Endothelial cell of hepatic sinusoid (primary cell): ENCODE results near the gene SIK3.
"Not testable (repeated sequence)": the region's sequence is repeated elsewhere in the genome, so short reads cannot be mapped to it uniquely, and the experiment has no call there.

Experiments
- in situ Hi-C: cut with HindIII; loops from 2 replicates; pipeline ENCODE4 v1.10.0; 2017; ENCODE audit warnings: low sequenced_read_pairs

SIK3 gene

DNA sequence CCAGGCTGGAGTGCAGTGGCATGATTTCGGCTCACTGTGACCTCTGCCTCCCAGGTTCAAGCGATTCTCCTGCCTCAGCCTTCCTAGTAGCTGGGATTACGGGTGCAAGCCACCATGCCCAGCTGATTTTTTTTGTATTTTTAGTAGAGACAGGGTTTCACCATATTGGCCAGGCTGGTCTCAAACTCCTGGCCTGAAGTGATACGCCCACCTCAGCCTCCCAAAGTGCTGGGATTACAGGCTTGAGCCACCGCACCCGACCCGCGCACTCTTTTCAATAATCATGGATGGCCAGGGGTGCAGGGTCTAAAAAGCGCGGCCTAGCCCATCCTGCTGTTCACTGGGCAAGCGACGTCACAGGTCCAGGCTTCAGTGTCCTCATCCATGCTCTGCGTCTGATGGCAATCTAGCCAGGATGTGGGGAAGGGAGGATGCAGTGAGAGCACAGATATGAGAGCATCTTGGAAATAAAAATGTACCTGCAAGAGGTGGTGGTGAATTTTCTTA is 263.6 kb downstream of the SIK3 start:
- in situ Hi-C loops, result not testable (repeated sequence)

DNA sequence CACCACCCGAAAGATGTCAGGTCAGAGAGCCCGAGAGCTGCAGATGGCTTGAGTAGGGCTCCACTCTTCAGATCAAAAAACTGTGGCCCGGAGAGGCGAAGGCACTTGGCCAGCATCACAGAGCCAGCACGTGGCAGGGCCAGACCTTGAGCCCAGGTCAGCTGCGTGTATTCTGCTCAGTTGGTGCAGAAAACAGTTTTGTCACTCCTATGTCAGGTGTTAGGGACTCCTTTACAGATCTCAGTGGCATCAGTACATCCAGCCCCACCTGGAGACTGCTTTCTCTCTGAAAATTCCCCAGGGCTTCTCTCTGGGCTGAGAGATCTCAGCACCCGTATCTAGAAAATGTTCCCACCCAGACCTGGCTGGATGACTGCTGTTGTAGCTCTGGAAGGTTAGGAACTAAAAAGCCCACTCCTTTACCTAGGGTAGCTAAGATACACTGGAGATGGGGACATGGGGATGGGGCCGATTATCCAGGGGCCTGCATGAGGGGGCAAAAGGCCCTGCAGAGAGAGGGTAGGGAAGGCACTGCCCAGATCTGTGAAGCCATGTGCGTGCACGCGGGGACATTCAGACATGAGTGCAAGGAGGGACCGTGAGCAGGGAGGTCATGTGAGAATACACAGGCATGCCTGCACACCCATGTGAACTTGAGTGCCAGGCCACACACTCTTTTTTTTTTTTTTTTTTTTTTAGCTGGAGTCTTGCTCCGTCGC is 264.3 kb downstream of the SIK3 start:
- in situ Hi-C loops, result no loop called here

GRCh38 chr11:116833491-116833815 is 264.8 kb downstream of the SIK3 start:
- in situ Hi-C loops, result no loop called here

DNA sequence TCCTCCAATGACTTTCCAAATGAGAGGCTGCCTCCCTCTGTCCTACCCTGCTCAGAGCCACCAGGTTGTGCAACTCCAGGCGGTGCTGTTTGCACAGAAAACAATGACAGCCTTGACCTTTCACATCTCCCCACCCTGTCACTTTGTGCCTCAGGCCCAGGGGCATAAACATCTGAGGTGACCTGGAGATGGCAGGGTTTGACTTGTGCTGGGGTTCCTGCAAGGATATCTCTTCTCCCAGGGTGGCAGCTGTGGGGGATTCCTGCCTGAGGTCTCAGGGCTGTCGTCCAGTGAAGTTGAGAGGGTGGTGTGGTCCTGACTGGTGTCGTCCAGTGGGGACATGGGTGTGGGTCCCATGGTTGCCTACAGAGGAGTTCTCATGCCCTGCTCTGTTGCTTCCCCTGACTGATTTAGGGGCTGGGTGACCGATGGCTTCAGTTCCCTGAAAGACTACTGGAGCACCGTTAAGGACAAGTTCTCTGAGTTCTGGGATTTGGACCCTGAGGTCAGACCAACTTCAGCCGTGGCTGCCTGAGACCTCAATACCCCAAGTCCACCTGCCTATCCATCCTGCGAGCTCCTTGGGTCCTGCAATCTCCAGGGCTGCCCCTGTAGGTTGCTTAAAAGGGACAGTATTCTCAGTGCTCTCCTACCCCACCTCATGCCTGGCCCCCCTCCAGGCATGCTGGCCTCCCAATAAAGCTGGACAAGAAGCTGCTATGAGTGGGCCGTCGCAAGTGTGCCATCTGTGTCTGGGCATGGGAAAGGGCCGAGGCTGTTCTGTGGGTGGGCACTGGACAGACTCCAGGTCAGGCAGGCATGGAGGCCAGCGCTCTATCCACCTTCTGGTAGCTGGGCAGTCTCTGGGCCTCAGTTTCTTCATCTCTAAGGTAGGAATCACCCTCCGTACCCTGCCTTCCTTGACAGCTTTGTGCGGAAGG is 265.6 kb downstream of the SIK3 start:
- in situ Hi-C loops, result no loop called here

- in situ Hi-C loops, result no loop called here
Observed at GRCh38 chr11:116831790-116832349, 266.4 kb downstream of the SIK3 start.

DNA sequence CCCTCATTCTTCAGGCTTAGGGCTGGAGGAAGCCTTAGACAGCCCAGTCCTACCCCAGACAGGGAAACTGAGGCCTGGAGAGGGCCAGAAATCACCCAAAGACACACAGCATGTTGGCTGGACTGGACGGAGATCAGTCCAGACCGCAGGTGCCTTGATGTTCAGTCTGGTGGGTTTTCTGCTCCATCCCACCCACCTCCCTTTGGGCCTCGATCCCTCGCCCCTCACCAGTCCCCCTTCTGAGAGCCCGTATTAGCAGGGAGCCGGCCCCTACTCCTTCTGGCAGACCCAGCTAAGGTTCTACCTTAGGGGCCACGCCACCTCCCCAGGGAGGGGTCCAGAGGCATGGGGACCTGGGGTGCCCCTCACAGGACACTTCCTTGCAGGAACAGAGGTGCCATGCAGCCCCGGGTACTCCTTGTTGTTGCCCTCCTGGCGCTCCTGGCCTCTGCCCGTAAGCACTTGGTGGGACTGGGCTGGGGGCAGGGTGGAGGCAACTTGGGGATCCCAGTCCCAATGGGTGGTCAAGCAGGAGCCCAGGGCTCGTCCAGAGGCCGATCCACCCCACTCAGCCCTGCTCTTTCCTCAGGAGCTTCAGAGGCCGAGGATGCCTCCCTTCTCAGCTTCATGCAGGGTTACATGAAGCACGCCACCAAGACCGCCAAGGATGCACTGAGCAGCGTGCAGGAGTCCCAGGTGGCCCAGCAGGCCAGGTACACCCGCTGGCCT is 267.9 kb downstream of the SIK3 start:
- in situ Hi-C loops, result no loop called here

GRCh38 chr11:116829525-116830183 is 268.6 kb downstream of the SIK3 start, which contains the start of gene APOC3:
Gene APOC3 (plus strand): TSS chr11:116829907. CDS start chr11:116830583, 676 bp downstream.
- in situ Hi-C loops, result no loop called here

DNA sequence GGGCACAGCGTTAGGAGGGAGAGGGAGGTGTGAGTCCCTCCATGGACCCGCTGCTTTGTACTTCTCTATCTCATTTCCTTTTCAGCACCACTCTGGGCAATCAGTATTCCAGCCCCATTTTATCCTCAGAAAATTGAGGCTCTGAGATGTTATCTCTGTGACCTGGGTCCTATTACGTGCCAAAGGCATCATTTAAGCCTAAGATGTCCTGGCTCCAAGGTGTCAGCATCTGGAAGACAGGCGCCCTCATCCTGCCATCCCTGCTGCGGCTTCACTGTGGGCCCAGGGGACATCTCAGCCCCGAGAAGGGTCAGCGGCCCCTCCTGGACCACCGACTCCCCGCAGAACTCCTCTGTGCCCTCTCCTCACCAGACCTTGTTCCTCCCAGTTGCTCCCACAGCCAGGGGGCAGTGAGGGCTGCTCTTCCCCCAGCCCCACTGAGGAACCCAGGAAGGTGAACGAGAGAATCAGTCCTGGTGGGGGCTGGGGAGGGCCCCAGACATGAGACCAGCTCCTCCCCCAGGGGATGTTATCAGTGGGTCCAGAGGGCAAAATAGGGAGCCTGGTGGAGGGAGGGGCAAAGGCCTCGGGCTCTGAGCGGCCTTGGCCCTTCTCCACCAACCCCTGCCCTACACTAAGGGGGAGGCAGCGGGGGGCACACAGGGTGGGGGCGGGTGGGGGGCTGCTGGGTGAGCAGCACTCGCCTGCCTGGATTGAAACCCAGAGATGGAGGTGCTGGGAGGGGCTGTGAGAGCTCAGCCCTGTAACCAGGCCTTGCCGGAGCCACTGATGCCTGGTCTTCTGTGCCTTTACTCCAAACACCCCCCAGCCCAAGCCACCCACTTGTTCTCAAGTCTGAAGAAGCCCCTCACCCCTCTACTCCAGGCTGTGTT is 269.4 kb downstream of the SIK3 start:
- in situ Hi-C loops, result no loop called here

- in situ Hi-C loops, result no loop called here
Observed at GRCh38 chr11:116827461-116827860, 270.8 kb downstream of the SIK3 start.

GRCh38 chr11:116826751-116827431 is 271.3 kb downstream of the SIK3 start:
- in situ Hi-C loops, result no loop called here

DNA sequence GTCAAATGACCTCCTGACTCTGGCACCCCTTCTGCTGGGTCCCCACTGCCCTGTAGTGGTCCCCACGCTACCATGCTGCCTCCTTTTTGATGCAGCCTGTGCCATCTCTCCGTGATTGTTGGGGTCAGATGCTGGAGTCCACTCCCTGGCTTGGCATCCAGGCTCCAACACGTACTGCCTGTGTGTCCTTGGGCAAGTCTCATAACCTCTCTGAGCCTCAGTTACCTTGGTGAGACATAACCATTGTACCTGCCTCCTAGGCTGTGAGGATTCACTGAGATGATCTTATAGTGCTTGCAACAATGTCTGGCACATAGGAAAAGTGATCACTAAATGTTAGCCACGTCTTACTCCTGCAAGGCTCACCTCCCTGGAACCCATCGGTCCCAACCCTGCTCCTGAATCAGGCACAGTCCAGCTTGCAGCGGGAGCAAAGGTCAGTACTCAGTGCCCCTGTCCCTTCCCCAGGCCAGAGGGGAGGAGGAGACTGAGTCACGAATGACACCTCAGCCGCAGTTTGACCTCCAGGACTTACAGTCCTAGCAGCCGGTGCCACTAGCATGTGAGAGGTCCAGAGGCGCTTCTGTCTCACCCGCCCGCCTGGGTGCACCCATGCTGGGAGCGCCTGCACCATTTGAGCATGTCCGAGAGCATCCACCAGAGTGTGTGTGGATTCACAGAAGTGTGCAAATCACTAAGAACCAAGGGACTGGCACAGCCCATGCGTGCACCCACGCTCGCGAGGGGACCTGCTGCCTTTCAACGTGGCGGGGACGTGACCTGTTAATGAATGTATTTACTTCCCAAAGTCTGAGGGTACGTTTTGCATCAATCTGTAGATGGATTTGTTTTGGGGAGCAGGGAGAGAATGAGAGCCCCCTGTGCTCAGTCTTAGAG is 272.1 kb downstream of the SIK3 start:
- in situ Hi-C loops, result no loop called here

GRCh38 chr11:116825434-116825833 is 272.8 kb downstream of the SIK3 start:
- in situ Hi-C loops, result no loop called here

- in situ Hi-C loops, result no loop called here
Observed at GRCh38 chr11:116823031-116823843, 275.0 kb downstream of the SIK3 start, which contains the start of gene APOA4. Gene APOA4 (minus strand): TSS chr11:116823304. CDS start chr11:116823191, 113 bp downstream.

DNA sequence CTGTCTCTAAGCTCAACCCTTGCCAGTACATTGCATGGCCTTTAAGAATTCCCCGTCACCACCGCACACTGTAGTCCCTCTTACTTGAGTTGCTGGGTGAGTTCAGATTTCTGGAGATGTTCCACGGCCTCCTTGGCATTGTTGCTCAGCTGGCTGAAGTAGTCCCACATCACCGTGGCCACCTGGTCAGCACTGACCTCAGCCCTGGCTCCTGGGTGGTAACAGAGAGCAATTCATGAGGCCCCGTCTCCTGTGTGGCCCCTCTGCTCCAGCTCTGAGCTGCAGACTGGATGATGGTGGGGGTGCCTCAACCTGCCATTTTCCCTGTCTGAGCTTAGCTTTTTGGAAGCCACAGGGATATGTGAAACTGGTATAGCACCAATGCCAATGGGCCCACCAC is 275.7 kb downstream of the SIK3 start:
- in situ Hi-C loops, result no loop called here

GRCh38 chr11:116821050-116821918 is 276.9 kb downstream of the SIK3 start:
- in situ Hi-C loops, result no loop called here

DNA sequence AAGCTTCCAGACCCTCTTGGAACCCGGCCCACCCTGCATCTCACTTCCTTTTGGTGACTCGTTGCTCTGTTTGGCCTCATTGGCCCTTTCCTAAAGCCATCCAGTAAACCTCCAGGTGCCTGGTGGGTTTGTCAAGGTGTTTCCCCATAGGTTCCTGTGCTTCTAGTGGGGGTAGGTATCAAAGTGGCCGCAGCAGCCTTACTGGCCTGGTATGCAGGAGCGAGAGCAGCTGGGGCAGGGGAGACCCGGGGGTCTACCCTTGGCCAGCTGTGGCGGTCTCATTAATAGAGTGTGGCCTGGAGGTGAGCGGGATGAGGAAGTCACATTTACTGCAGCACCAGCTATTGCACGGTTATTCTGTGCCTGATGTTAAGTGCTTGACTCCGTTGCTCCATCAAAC is 279.2 kb downstream of the SIK3 start:
- in situ Hi-C loops, result no loop called here
